Right ventricle myocardium superior (tissue), 1 donor: ENCODE results near the gene MED8. TPM values are rescaled to one million over a fixed set of nuclear protein-coding genes. Genes with fewer than 3 reads are reported as not detected.
"Not testable (repeated sequence)": the region's sequence is repeated elsewhere in the genome, so short reads cannot be mapped to it uniquely, and the experiment has no call there.

Experiments used
- ATAC-seq: fragments of 200-7000 bp; cut with Tn5 transposase; one replicate; pipeline ENCODE4 v1.9.1; 2020; ENCODE audit warnings: mild to moderate bottlenecking; ENCODE audit not compliant: poor library complexity
- DNase-seq: peaks from one replicate; pipeline ENCODE4 v3.0.0-alpha.2; 2020
- intact Hi-C: fragments of 100-400 bp; cut with DNase I; formaldehyde crosslinking; loops from one replicate; pipeline ENCODE4 v1.11.2; 2022
- total RNA-seq: library from RNA; stranded (reverse); fragmentation: NEBNext Ultra II Directional; extraction: Animal tissue kit (Norgen Biotek cat#: 25700); gene quantifications from one replicate; pipeline ENCODE4 v1.2.1, GENCODE V29; 2021
- donor health status: DM: no; HTN: yes; CAD: no; lungs with severe emphysema.

MED8 gene
- total RNA-seq, 1 donor from 2014 or later: 16.5 TPM

GRCh38 chr1:43423672-43424550 lies 34.3 kb upstream of the MED8 start:
- intact Hi-C loops: no loop called here
- ATAC-seq (no peak), DNase-seq (no peak)

- intact Hi-C loops: no loop called here
Observed at GRCh38 chr1:43422995-43423671, 33.5 kb upstream of the MED8 start.

GRCh38 chr1:43421976-43422750 lies 32.6 kb upstream of the MED8 start:
- no peak for ATAC-seq
- intact Hi-C loops: no loop called here

More at GRCh38 chr1:43422995-43423671, 33.5 kb upstream of the MED8 start:
- ATAC-seq: no peak
- DNase-seq: no peak

GRCh38 chr1:43421396-43421795 lies 31.8 kb upstream of the MED8 start:
- no peak for ATAC-seq
- intact Hi-C loops: no loop called here
- DNase-seq: no peak

More at GRCh38 chr1:43421976-43422750, 32.6 kb upstream of the MED8 start:
- no peak for DNase-seq

- intact Hi-C loops: no loop called here
- ATAC-seq (no peak), DNase-seq (no peak)
Observed at GRCh38 chr1:43420874-43421273, 31.3 kb upstream of the MED8 start.

GRCh38 chr1:43419627-43420425 lies 30.2 kb upstream of the MED8 start:
- ATAC-seq (no peak), DNase-seq (no peak)
- intact Hi-C loops: loop anchor here (5.0 kb wide), 1 partner anchor 193 kb away; no protein-coding TSS in a partner anchor

- ATAC-seq (no peak), DNase-seq (no peak)
- intact Hi-C loops: loop anchor here (5.0 kb wide), 1 partner anchor 192 kb away; no protein-coding TSS in a partner anchor
Observed at GRCh38 chr1:43418858-43419257, 29.3 kb upstream of the MED8 start.

- ATAC-seq (no peak), DNase-seq (no peak)
- intact Hi-C loops: loop anchor here (5.0 kb wide), 1 partner anchor 189 kb away; no protein-coding TSS in a partner anchor
Observed at GRCh38 chr1:43415901-43416300, 26.3 kb upstream of the MED8 start.

- intact Hi-C loops: loop anchor here (5.0 kb wide), 1 partner anchor 187 kb away; no protein-coding TSS in a partner anchor
- ATAC-seq (peak; percentile 72), DNase-seq (no peak)
Observed at GRCh38 chr1:43414634-43415223, 25.1 kb upstream of the MED8 start.

- DNase-seq, intact Hi-C loops, ATAC-seq: not testable (repeated sequence)
Observed at GRCh38 chr1:43413426-43413825, 23.8 kb upstream of the MED8 start.

- ATAC-seq: no peak
- no peak for DNase-seq
- intact Hi-C loops: no loop called here
Observed at GRCh38 chr1:43410571-43410970, 21.0 kb upstream of the MED8 start.

- ATAC-seq: no peak
- no peak for DNase-seq
- intact Hi-C loops: no loop called here
Observed at GRCh38 chr1:43405876-43406234, 16.3 kb upstream of the MED8 start.

- intact Hi-C loops: no loop called here
- ATAC-seq (peak; percentile 59), DNase-seq (no peak)
Observed at GRCh38 chr1:43405219-43405875, 15.7 kb upstream of the MED8 start.

- ATAC-seq (no peak), DNase-seq (no peak)
- intact Hi-C loops: no loop called here
Observed at GRCh38 chr1:43404353-43404752, 14.8 kb upstream of the MED8 start.

GRCh38 chr1:43402089-43402865 lies 12.7 kb upstream of the MED8 start:
- intact Hi-C loops: no loop called here
- no peak for ATAC-seq

GRCh38 chr1:43400441-43400840 lies 10.8 kb upstream of the MED8 start:
- ATAC-seq, intact Hi-C loops, DNase-seq: not testable (repeated sequence)

More at GRCh38 chr1:43402089-43402865, 12.7 kb upstream of the MED8 start:
- DNase-seq: no peak

- intact Hi-C loops: no loop called here
- no peak for ATAC-seq
- no peak for DNase-seq
Observed at GRCh38 chr1:43398227-43398626, 8.6 kb upstream of the MED8 start.
